Measurements from ENCODE around the gene DEFB112. TPM values are rescaled to one million over a fixed set of nuclear protein-coding genes. Genes with fewer than 3 reads are reported as not detected.

DEFB112 gene
- total RNA-seq, 2 donors from 2014 or later: not detected

DNA sequence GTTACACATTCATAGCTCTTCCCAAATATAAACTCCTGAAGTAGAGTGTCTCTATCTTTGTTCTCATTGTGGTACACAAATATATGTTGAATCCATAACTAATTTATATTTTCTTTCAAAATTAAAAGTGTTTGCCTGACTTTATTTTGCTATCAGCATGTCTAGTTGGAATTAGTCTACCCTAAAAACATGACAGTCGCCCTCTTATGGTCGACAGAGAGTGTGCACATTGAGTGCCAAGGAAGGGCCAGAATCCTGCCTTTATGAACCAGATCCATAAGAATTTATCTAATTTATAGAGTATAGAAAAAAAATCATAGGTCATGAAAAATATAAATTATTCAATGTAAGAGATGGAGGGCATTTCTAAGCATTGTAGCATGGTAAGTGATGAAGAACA, 12.3 kb upstream of the DEFB112 start:
- ATAC-seq (no peak), DNase-seq (no peak)
- Mint-ChIP-seq H3K4me3 (no peak overlapping the region), H3K27ac (no peak overlapping the region), H3K27me3 (no peaks in the 10 kb centered on the region), H3K4me1 (no peaks in the 10 kb centered on the region), H3K36me3 (ENCODE audit: low read depth) (no peaks in the 10 kb centered on the region)
- no peaks in the 10 kb centered on the region for H3K9me3 ChIP-seq (ENCODE audit: control insufficient read depth, low read length, poor library complexity, severe bottlenecking)

DNA sequence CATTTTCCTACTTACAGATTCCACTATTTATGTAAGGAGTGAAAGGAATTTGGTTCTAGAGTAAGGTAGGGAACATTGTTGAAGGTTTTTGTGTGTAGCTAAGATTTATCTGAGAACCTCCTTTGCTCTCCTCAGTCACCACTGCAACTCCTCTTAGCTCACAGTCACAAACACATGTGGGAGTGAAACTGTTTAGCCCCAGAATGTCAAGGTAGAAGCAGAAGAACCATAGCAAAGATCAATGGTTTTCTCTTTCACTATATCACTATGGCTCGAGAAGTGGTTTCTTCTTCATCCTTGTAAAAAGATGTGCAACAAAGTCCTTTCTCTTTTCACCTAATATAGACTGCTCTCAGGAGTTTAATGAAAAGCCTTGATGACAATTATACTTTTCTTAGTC, 6.5 kb upstream of the DEFB112 start:
- Mint-ChIP-seq H3K4me1 (no peaks in the 10 kb centered on the region), H3K27me3 (no peaks in the 10 kb centered on the region), H3K27ac (no peak overlapping the region), H3K36me3 (ENCODE audit: low read depth) (no peaks in the 10 kb centered on the region), H3K4me3 (no peak overlapping the region)
- ATAC-seq (no peak), DNase-seq (no peak)
- no peaks in the 10 kb centered on the region for H3K9me3 ChIP-seq (ENCODE audit: control insufficient read depth, low read length, poor library complexity, severe bottlenecking)

DNA sequence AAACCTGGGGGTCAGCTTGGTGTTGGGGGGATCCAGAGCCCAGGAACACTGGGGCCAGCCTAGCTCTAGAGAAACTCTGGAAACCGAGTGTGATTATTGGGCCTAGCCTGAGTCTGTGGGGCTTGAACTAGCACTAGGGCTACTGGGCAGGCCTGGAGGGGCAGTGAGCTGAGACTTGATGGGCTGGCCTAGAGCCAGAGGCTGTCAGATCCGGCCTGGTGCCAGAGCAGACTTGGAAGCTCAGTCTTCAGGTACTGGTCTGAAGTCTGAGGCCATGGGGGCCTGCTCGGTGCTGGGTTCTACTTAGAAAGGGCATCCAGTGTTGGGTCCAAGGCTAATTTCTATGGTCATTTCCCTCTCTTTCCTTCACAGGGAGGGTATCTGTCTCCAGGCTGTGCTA, 2.7 kb downstream of the DEFB112 start:
- DNase-seq (no peak), ATAC-seq (no peak)
- no peak overlapping the region for H3K4me3 Mint-ChIP-seq

DNA sequence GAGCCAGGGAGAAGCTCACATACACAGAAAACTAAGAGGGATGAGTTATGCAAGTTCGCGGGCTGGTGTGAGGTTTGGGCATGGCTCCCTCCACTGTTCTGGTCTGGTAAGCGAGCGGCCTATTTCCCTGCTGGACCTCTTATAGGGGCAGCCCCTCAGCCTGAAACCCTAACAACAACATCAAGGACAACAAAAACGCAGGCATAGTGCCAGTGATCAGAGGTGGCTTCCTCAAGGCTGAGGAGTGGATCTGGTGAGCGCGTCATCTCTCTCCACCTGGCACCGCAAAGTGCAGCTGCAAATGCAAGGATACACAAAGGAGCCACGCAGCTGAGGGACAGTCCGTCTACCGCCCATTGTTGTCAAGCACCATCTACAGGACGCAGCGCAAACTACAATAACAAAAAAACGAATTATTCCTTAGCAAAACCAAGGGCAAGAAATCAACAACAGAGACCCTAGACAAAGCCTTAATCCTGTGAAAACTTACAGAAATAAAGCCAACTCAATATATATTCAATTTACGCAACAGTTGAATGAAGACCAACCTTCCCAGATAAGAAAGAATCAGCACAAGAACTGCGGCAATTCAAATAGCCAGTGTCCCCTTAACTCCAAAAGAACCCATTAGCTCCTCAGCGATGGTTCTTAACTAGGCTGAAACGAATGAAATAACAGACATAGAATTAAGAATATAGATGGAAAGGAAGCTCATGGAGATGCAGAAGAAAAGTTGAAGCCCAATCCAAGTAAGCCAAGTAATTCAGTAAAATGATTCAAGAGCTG, 18.8 kb downstream of the DEFB112 start:
- no peaks in the 10 kb centered on the region for H3K9me3 ChIP-seq (ENCODE audit: control insufficient read depth, low read length, poor library complexity, severe bottlenecking)
- DNase-seq (no peak), ATAC-seq (no peak)
- Mint-ChIP-seq H3K4me3 (no peak overlapping the region), H3K27ac (no peak overlapping the region), H3K36me3 (ENCODE audit: low read depth) (no peaks in the 10 kb centered on the region), H3K4me1 (no peaks in the 10 kb centered on the region), H3K27me3 (no peaks in the 10 kb centered on the region)

More for the DNA sequence above, 2.7 kb downstream of the DEFB112 start:
- no peaks in the 10 kb centered on the region for H3K9me3 ChIP-seq (ENCODE audit: control insufficient read depth, low read length, poor library complexity, severe bottlenecking)
- Mint-ChIP-seq H3K4me1 (no peaks in the 10 kb centered on the region), H3K27ac (no peak overlapping the region), H3K36me3 (ENCODE audit: low read depth) (no peaks in the 10 kb centered on the region), H3K27me3 (no peaks in the 10 kb centered on the region)

DNA sequence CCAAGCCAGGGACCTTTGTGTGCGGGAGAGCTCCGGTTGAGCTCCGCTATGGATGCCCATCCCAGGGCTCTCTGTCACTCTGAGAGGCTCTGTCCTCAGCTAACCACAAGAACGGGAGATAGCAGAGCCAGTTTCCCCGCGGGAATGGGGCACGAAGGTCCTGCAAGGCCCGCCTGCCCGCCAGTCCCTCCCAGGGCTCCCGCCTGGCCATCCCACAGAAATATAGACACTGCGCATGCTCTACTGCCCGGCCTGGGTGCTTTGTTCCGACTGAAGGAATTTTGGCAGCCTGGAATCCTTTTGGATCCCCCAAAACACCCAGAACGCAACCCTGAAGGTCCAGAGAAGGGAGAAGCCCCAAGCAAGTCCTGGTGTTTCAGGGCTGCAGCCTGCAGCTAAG, 19.4 kb downstream of the DEFB112 start:
- no peak overlapping the region for H3K27ac Mint-ChIP-seq
- no peaks in the 10 kb centered on the region for H3K36me3 Mint-ChIP-seq (ENCODE audit: low read depth)
- ATAC-seq (no peak), DNase-seq (no peak)
- no peaks in the 10 kb centered on the region for H3K4me1 Mint-ChIP-seq
- H3K4me3 Mint-ChIP-seq: no peak overlapping the region
- H3K27me3 Mint-ChIP-seq: no peaks in the 10 kb centered on the region
- no peaks in the 10 kb centered on the region for H3K9me3 ChIP-seq (ENCODE audit: control insufficient read depth, low read length, poor library complexity, severe bottlenecking)

DNA sequence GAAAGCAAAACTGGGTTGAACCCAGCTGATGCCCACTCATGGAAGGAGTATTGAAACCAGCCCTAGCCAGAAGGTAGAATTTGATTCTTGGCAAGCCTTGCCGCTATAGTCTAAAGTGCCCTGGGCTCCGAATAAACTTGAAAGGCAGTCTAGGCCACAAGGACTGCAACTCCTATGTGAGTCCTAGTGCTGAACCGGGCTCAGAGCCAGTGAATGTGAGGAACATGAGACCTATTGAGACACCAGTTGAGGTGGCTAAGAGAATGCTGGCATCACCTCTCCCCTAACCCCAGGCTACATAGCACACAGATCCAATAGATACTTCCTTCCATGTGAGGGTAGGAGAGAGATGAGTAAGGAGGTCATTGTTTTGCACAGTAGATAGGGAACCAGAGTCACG, 24.5 kb downstream of the DEFB112 start:
- no peak for ATAC-seq
- Mint-ChIP-seq H3K4me1 (no peaks in the 10 kb centered on the region), H3K27ac (no peak overlapping the region), H3K27me3 (no peaks in the 10 kb centered on the region), H3K36me3 (ENCODE audit: low read depth) (no peaks in the 10 kb centered on the region), H3K4me3 (no peak overlapping the region)
- no peak for DNase-seq
- no peaks in the 10 kb centered on the region for H3K9me3 ChIP-seq (ENCODE audit: control insufficient read depth, low read length, poor library complexity, severe bottlenecking)

DNA sequence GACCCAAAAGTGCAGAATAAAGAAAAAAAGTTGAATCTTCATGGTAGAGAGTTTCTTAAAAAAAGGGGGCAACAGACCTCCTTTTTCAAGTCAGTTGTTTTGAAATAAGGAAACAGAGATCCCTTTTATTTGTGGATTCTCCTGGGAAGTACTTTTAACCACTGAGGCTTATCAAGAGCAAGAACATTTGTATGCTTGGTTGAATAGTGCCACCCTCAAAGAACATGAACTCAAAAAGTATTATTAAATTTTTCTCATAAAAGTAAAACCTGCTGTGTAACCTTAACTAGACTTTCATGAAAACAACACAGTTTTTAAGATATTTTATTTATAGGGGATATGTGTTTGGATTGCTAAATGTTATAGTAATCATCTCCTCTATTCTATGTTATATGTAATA, 27.8 kb downstream of the DEFB112 start, which contains the start of gene DEFB110:
DEFB110 (minus strand) TSS at position 101 of the 400 bp plus-strand sequence; CDS start at position 42, 59 bp downstream.
- Mint-ChIP-seq H3K27ac (no peak within 1 kb of the TSS), H3K4me3 (no peak within 1 kb of the TSS), H3K4me1 (no peaks in the 10 kb centered on the region), H3K36me3 (ENCODE audit: low read depth) (no peaks in the 10 kb centered on the region), H3K27me3 (no peaks in the 10 kb centered on the region)
- no peaks in the 10 kb centered on the region for H3K9me3 ChIP-seq (ENCODE audit: control insufficient read depth, low read length, poor library complexity, severe bottlenecking)
- DNase-seq: no peak
- no peak for ATAC-seq

DNA sequence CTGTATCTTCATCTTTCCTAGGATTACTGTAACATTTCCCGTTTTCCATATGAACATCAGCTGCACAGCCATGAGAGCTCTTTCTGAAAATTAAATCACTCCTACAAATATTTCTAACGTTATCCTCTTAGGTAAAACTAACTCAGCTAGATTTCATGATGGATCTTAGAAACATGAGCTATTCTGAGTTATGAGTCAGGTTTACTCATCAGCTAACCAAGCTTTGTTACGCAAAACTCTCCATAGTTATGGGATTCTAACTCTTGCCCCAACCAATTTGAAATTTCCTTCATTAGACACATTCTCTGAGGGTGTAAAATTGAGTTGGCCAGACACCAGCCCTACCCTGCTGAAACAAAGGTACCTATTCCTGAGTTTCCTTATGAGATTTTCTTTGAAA, 41.9 kb downstream of the DEFB112 start:
- H3K27ac Mint-ChIP-seq: no peak overlapping the region
- no peak overlapping the region for H3K4me3 Mint-ChIP-seq
- no peaks in the 10 kb centered on the region for H3K27me3 Mint-ChIP-seq
- DNase-seq (no peak), ATAC-seq (no peak)
- no peaks in the 10 kb centered on the region for H3K9me3 ChIP-seq (ENCODE audit: control insufficient read depth, low read length, poor library complexity, severe bottlenecking)
- no peaks in the 10 kb centered on the region for H3K4me1 Mint-ChIP-seq
- H3K36me3 Mint-ChIP-seq (ENCODE audit: low read depth): no peaks in the 10 kb centered on the region

DNA sequence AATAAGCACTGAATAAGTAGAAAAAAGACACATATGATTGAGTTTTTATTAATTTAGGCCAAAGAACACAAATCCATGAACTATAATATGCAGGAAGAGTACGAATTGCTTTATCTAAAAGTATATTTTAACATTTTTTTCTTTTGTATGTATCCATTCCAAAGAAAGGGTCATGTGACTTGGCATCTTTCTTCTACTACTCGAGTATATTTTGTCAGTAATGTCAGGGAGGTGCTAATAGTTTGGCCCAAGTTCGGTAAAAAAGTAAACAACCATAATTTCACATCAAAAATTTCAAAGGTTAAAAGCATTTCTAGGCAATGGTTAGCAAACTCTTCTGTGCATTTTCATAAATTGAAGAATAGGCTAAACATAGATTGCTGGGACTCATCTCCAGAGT, 46.6 kb downstream of the DEFB112 start:
- Mint-ChIP-seq H3K4me1 (no peaks in the 10 kb centered on the region), H3K27ac (no peak overlapping the region), H3K4me3 (no peak overlapping the region), H3K27me3 (no peaks in the 10 kb centered on the region), H3K36me3 (ENCODE audit: low read depth) (no peaks in the 10 kb centered on the region)
- DNase-seq (no peak), ATAC-seq (no peak)
- H3K9me3 ChIP-seq (ENCODE audit: control insufficient read depth, low read length, poor library complexity, severe bottlenecking): no peaks in the 10 kb centered on the region

DNA sequence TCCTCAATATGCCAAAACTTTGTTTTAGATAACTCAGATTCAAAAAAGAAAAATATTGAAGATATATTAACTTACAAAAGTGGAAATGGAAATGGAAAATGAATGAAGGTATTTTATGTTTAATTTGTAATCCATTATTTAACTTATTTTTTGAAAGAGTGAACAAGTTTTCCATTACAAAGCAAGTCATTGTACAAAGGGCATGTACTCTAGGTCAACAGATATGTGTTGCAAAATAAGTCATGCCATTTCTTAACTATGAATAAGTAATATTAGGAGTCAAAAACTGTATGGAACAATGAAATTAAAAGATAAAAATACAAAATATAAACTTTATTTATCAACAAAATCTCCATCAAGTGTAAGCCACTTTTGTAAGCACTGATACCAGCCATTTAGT, 54.5 kb downstream of the DEFB112 start:
- DNase-seq (no peak), ATAC-seq (no peak)
- H3K9me3 ChIP-seq (ENCODE audit: control insufficient read depth, low read length, poor library complexity, severe bottlenecking): no peaks in the 10 kb centered on the region
- H3K36me3 Mint-ChIP-seq (ENCODE audit: low read depth): no peaks in the 10 kb centered on the region
- H3K4me3 Mint-ChIP-seq: no peak overlapping the region
- no peaks in the 10 kb centered on the region for H3K4me1 Mint-ChIP-seq
- H3K27me3 Mint-ChIP-seq: no peaks in the 10 kb centered on the region
- H3K27ac Mint-ChIP-seq: no peak overlapping the region

Other genes with a start within 250 kb of the DEFB112 start
- gene CRISP1, start 183.4 kb downstream of the DEFB112 start, total RNA-seq: not detected
- not detected for gene DEFB114, start 85.8 kb downstream of the DEFB112 start, total RNA-seq
- gene DEFB113, start 80.3 kb downstream of the DEFB112 start, total RNA-seq: not detected
- gene DEFB110, start 27.9 kb downstream of the DEFB112 start, total RNA-seq: not detected